Measurements from ENCODE around the gene KIF16B.
"Not testable (repeated sequence)": the region's sequence is repeated elsewhere in the genome, so short reads cannot be mapped to it uniquely, and the experiment has no call there.

Gene KIF16B, protein sequence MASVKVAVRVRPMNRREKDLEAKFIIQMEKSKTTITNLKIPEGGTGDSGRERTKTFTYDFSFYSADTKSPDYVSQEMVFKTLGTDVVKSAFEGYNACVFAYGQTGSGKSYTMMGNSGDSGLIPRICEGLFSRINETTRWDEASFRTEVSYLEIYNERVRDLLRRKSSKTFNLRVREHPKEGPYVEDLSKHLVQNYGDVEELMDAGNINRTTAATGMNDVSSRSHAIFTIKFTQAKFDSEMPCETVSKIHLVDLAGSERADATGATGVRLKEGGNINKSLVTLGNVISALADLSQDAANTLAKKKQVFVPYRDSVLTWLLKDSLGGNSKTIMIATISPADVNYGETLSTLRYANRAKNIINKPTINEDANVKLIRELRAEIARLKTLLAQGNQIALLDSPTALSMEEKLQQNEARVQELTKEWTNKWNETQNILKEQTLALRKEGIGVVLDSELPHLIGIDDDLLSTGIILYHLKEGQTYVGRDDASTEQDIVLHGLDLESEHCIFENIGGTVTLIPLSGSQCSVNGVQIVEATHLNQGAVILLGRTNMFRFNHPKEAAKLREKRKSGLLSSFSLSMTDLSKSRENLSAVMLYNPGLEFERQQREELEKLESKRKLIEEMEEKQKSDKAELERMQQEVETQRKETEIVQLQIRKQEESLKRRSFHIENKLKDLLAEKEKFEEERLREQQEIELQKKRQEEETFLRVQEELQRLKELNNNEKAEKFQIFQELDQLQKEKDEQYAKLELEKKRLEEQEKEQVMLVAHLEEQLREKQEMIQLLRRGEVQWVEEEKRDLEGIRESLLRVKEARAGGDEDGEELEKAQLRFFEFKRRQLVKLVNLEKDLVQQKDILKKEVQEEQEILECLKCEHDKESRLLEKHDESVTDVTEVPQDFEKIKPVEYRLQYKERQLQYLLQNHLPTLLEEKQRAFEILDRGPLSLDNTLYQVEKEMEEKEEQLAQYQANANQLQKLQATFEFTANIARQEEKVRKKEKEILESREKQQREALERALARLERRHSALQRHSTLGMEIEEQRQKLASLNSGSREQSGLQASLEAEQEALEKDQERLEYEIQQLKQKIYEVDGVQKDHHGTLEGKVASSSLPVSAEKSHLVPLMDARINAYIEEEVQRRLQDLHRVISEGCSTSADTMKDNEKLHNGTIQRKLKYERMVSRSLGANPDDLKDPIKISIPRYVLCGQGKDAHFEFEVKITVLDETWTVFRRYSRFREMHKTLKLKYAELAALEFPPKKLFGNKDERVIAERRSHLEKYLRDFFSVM (N-terminal part only)

DNA sequence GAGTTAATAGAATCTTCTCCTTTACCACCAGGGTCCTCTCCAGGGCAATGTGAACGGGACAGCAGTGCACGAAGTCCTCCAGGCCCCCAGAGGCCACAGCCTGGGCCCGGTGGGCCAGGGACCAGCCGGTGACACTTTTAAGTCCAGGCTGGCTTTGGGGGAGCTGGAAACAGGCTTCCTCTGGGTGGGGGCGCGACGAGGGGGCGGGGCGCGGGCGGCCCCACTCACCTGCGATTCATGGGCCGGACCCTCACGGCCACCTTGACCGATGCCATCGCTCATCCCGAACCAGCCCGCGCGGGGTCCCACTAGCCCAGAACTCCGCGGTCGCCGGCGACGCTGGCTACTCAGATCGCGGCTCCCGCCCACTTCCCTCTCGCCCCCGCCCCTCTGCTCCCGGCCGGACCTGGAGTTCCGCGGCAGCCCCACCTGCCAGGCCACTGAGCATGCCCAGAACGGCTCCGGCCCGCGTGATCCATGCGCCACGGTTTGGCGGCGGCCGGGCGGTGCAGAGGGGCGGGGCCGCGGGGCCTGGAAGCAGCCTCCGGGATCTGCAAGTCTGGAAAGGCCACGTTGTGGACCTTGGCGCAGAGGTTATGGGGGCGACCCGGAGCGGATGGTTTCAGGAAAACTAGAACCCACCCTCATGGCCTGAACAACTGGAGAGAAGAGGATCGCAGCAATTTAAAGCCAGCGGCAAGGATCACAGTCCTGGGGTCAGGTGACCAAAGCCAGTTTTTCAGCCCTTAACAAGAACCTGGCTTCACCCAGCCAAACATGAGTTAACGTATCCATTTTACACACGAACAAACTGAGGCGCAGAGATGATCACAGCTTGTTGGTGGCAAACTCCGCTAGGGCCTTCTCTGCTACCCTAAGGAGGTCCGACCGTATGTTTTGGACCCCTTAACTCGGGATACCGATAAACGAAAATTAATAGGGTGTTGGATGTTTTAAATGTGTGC is at the start of gene KIF16B:
Gene KIF16B, minus strand, starts transcription at position 448 of the 965 bp plus-strand sequence. Its CDS starts 173 bp downstream, at position 275.
- peak; percentile 39 for DNase-seq (ENCODE audit: low read depth)

DNA sequence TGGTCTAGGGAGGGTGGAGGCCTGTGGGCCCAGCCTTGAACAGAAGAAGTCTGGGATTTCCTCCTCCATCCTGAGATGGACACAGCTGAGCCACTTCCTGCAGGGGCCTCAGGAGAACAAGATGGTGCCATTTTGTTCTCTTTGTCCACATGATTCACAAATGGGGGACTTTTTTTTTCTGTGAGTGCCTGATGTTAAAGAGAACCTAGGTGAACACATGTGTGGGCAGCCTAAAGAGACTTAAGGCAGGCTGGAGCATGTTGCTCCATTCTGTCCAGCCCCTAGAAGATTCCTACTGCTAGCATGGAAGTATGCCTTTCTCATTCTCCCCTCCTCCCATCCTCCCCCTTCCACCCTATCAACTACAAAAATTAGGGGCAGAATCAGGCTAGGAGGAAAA is 49.3 kb upstream of the KIF16B start:
- no peak for DNase-seq (ENCODE audit: low read depth)

DNA sequence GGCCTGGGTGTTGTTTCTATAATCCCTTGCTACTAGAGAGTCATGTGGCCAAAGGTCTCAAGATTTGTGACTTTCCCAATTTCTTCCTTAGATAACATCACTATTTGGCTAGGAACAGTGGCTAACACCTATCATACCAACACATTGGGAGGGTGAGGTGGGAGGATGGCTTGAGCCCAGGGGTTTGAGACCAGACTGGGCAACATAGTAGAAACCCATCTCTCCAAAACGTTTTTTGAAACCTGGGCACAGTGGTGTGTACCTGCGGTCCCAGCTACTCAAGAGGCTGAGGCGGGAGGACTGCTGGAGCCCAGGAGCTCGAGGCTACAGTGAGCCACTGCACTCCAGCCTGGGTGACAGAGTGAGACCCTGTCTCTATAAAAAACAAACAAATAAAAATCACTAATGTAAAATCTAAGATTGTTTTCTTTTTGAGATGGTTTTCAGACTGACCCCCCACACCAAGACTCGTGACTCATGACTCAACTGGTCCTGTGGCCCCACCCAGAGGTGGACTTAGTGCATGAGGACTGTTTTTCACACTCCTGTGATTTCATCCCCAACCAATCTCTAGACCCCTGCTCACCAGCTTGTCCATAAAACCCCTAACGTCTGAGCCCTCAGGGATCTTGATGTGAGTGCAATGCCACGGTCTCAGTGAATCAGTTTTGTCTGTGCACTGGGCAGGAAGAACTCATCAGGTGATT is 48.3 kb upstream of the KIF16B start:
- no peak for DNase-seq (ENCODE audit: low read depth)

DNA sequence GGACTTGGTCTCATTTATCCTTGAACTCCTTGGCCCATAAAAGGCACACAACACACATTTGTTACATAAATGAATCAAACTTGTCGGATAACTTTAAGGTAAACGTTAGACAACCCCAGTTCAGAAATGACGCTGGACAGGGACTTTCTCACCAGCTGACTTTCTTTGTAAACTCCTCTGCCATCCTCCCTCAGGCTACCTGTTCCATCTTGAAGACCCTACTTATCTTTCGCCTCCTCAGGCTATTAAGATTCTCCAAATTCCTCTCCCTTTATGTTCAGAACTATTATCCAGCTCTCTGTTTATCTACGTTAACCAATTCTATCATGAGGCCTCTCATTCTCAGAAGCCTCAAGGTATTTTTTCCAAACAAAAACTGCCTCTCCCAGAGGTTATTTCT is 47.7 kb upstream of the KIF16B start:
- DNase-seq (ENCODE audit: low read depth) = no peak

DNA sequence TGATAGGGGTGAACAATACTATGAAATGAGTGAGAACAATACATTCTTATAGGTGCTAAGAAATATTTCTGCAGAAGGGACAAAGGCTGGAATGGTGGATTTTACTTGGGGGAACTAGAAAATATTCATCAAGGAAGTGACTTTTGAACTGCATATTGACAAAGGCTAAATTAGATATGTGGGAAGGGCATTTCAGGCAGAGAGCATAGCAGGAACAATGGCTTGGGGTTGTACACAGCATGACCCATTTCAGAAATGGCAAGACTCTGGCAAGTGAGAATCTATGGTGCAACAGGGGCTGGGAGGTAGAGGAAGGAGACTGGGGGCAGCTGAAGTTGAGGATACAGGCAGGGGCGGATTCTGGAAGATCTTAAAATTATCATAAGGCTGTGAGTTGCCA is 46.7 kb upstream of the KIF16B start:
- DNase-seq (ENCODE audit: low read depth) = no peak

DNA sequence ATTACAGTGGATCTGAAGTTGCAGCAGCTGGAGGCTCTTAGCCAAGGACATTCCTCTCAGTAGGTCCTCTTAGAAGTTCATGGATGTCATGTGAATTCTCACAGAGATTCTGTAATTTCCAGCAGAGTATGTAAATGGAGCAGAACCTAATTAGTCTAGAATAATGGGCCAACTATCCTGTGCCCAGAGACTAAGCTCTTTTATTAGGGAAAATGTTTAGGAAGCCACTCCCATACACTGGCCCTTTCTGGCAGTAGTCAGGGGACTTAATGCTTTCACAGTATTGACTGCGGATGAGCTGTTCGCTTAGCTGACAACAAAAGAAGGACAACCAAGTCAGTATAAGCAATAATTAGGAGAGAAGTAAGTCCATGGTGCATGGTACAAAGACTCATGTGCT is 43.8 kb upstream of the KIF16B start:
- DNase-seq (ENCODE audit: low read depth) = no peak

DNA sequence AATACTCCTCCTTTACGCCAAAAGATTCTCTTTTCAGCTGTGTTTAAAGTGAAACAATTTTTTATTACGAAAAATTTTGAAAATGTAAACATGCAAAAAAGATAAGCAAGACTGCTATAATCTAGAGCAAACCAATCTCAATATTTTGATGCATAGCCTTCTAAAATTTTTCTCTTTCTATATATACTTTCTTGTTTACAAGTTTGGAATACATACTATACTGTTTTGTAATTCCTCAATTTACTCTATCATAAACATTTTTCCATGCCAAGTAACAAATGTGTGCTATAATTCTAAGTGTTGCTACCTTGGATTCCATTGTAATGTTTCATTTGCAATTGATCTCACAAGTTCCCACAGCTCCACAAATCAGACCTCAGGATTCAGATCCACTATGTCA is 43.1 kb upstream of the KIF16B start:
- no peak for DNase-seq (ENCODE audit: low read depth)

DNA sequence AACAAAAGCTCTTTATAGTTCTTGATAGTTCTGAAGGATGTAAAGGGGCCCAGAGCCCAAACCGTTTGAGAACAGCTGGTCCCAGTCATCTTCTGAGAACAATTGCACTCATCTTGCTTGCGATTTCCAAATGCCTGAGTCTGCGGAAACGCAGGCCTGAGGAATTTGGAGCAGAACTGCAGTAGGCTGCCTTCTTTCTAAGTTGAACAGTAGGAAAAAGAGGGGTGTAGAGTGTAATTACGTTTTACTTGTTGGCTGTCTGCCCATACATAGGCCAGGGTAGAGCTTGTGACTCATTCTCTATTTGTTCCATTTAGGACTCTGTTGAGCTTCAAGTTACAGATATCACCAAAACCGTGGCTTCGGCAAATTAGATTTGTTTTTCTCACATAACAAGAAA is 42.0 kb upstream of the KIF16B start:
- DNase-seq (ENCODE audit: low read depth) = no peak

DNA sequence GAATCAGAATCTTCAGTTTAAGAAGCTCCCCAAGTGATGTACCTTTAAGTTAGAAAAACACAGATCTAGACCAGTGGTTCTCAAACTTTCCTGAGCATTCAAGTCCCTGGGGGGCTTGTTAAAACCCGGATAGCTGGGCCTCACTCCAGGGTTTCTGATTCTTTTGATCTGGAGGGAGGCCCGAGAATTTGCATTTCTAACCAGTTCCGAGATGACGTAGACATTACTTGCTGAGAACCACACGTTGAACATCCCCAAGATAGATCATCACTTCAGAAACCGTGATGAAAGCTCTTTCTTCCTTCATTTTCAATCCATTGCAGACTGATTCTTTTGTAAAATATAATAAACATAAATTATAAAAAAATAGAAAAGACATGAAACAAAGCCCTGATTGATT is 40.7 kb upstream of the KIF16B start:
- DNase-seq (ENCODE audit: low read depth) = no peak

DNA sequence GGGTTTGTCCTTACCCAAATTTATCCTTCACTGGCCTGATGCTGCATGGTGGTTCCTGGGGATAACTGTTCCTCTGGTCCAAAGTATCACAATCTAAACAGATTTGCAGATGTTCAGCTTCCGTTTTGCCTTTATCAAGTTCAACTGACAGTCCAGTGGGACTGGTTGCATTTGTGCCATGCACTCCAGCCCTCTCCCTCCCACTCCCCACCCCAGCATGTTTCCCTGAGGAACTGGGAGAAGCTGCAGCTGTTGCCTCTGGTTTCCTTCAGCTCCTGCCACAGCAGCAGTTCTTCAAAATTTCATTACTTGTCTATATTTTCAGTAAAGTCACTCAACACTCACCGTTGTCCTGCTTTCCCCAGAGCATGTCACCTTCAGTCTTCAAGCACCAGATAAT is 39.5 kb upstream of the KIF16B start:
- no peak for DNase-seq (ENCODE audit: low read depth)

DNA sequence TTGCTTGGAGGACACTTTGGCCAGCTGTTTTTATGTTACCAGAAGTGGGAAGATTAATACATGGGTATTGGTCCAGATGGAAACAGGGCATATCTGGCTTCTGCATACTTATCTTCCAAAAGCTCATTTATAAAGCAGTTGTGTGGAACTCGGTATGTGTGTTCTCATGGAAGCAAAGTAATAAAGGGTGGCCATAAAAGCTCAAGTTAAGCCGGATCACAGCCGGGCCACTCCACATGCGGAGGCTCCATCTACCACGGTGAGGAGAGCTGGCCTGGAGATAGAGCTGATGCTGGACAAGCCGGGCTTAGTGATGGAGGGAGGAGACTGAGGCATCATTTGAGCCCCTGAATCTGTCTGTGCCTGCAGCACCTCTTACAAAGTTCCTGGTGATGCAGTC is 38.6 kb upstream of the KIF16B start:
- no peak for DNase-seq (ENCODE audit: low read depth)

DNA sequence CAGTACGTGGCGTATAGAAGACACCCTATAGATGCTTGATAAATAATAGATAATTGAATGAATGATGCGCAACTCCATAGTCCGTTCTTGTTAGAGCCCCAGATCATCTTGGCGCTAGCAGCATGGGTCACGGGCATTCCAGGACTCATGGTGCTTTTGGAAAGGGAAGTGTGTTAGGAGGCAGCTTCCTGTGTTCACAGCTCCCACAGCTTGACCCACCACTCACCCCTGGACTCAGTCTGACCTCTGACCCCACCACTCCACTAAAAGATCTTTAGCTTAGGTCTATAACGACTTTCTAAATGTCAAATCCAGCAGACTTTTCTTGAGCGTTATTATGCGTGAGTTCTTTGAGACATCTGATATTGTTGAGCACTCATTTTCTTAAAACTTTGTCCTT is 35.8 kb upstream of the KIF16B start:
- no peak for DNase-seq (ENCODE audit: low read depth)

DNA sequence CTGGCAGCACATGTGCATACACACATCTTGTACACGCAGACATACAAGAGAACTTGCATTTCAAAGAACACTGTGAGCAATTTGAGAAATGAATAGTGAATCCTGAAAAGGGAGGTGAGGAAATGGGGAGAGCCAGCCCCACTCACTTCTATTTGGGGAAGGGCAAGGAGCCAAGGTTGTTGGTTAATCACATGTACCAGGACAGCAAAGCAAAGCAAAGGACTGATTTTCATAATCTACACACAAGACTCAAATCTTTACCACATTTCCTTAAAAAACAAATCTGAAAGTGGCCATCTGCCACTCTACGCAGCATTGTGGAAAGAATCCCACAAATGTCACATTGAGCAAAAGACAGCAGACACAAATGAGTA is 35.0 kb upstream of the KIF16B start:
- no peak for DNase-seq (ENCODE audit: low read depth)

DNA sequence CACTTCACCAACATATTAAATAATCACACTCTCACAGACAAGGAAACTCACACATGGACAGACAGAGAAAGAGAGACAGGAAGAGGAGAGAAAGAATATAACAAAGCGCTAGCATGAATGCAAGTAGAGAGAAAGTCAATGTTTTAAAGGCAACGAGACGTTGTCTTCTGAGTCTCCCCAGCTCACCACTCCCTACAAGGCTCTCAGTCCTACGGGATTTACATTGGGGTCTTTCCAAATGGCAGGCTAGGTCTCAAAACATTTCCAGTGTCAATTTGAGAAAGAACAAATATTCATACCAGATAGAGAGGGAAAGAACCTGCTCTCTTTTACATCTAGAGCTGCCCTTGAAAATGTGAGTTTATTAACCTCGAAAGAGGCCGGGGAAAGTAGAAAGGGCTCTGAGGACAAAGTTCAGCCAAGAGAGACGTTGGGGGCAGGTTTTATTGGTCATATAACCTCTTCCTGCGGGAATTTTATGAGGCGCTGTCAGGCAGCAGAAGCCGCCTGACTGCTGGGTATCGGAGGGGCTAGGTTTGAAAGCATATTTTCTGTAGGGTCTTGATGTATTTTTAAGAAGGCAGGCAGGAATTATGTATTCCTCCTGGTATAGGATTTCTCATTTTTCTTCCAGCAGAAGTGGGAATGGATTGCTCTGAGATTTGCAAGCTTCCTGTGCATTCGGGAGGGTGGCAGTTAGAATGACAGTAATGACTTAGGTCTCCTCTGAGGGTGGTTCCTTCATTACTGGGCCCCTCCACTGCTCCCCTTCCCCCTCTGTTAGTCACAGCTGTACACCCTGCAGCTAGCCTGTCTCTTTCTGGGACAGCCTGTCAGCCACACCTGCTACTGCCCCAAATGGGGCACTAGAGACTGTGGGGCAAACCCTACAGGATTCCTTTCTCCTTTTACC is 34.4 kb upstream of the KIF16B start:
- DNase-seq (ENCODE audit: low read depth) = no peak

DNA sequence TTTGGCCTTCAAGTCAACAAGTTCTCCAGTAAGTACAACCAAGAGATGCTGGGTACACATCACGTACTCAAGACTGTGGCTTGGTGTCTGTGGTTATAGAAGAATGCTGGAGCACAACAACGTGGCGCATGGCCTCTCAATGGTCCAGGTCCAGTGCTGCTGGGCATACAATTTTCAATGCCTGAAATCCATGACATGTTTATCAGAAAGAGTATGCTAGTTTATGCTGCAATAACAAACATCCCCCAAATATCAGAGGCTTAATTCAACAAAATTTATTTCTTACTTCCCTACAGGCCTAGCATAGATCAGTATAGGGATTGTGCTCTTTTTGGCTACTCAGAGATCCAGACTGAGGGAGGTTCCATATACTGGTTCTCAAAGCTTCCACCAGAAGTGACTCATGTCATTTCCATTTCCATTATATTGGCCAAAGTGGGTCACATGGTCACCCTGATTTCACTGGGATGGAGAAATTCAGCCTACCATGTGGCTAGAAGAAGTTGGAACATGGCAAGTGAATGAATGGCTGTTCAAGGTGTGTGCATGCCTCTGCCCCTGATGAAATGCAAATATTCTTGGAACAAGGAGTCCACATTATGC is 33.3 kb upstream of the KIF16B start:
- DNase-seq (ENCODE audit: low read depth) = no peak

DNA sequence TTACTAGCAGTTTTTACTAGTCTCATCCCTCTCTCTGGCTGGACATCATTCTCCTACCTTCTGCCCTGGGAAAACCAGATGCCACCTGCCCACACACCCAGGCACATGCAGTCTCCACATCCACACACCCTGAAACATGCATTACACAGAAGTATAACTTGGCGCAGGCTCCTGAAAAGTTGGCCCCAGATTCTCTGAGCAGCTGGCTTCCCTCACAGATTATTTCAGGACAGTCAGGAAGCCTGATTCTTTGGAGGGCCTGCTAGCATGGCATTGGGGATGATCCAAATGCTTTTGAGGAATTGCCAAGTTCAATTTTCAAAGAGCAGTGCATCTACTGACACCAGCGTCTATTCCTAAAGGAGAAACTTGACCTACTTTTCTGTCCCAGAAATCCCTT is 27.8 kb upstream of the KIF16B start:
- no peak for DNase-seq (ENCODE audit: low read depth)

DNA sequence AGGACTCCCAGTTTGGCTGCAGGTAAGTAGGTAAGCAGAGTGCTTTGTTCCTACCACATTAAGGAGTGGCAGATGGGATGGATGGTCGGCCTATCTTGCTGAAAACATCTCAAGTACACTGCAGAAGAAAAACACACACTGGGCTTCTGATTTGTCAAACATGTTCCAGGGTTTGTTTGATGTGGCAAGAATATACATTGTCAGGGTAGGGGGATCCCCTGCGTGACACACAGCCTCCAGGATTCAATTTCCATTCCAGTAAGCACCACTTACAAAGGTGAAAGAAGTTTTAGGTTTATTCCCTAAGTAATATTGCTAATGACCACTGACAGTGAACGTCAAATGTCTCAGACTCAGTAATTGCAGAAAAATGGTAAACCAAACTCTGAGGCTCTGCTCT is 26.0 kb upstream of the KIF16B start:
- no peak for DNase-seq (ENCODE audit: low read depth)

DNA sequence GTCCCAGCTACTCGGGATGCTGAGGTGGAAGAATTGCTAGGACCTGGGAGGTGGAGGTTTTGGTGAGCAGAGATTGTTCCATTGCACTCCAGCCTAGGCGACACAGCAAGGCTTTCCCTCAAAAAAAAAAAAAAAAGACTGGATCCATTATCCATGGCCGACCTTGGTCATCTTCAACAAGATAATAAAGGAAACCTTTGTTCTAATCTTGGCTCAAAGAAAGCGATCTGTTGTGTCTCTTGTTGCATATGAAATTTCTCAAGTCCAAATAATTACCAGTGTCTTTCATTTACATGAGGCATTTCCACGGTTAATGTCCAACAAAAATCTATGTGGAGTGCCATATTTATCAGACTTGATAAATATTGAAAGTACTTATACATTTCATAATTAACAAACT is 23.7 kb upstream of the KIF16B start:
- DNase-seq (ENCODE audit: low read depth) = no peak

DNA sequence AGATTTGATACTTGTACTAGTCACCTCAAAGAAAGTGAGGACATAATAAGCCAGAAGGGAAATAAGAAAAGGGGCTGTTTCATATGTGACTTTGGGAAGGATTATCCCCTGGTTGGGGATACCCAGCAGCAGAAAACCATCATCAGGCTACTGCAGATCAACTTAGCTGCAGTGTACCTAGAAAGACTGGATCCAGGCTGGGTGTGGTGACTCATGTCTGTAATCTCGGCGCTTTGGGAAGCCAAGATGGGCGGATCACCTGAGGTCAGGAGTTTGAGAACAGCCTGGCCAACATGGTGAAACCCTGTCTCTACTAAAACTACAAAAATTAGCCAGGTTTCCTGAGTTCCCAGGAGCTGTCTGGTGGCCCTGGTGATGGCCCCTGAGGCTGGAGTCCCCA is 23.2 kb upstream of the KIF16B start:
- DNase-seq (ENCODE audit: low read depth) = not testable (repeated sequence)
